ENCODE measurements around the gene PRDM1. TPM values are rescaled to one million over a fixed set of nuclear protein-coding genes. Genes with fewer than 3 reads are reported as not detected.

Gene PRDM1
- polyA plus RNA-seq, 1 of the 3 experiments (the other 2 are of a cell fraction), result 4.0 TPM

DNA sequence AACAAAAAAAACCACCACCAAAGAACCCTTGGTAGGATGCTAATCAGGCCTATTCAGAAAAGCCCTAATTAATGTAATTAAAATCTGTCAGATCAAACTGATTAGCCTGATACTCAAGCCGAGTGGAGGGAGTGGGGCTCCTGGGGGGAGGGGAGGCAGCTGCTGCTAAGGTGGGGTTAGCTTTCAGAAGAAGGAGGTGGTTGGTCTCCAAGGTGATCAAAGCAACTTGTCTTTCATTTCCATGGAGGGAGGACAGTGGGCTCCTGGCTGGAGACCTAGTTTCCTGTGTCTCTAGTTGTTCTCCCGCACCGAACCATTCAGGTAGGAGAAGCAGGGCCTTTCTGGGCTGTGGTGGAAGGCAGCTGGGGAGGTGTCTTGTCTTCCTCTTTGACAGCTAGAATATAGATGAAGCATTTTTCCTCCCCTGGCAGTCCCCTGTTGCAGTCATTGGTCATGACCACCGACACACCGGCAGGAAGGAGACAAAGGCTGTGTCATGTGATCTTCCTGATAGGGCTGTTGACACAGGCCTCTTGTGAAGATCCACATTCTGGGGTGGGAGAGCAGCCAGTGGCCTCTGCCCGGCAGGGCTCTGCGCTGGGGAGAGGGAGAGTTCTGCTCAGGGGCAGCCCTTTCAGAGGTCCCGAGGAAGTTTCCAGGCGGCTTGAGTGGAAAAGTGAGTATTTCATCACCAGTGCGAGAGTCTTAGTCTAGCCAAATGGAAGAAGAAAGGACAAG is 39.9 kb upstream of the PRDM1 start:
- Histone ChIP-seq H3K79me2 (ENCODE audit: insufficient read depth) (no peaks in the 10 kb centered on the region), H3K27me3 (ENCODE audit: insufficient read depth) (no peaks in the 10 kb centered on the region), H3K9me2 (no peaks in the 10 kb centered on the region), H3K36me3 (replicated peaks in 1 of 2; ENCODE audit: control insufficient read depth in 1 of 2, insufficient read depth in 2 of 2, low read length in 1 of 2) (no peaks in the 10 kb centered on the region), H2AFZ (ENCODE audit: low read depth) (no peak overlapping the region), H4K20me1 (ENCODE audit: insufficient read depth) (no peaks in the 10 kb centered on the region), H3K9me3 (no peaks in the 10 kb centered on the region), H3K4me1 (ENCODE audit: control insufficient read depth in 1 of 2, insufficient read depth in 2 of 2, low read depth in 1 of 2, low read length in 1 of 2) (peaks cover 0 to under 1% of the 10 kb centered on the region in 2 experiments; a peak in 1 of 4 replicates), H3K4me2 (no peak overlapping the region), H3K9ac (no peak overlapping the region), H3K4me3 (ENCODE audit: low read depth in 2 of 2, low read length in 1 of 2) (no peak overlapping the region), H3K27ac (ENCODE audit: low read depth in 2 of 2, low read length in 1 of 2) (no peak overlapping the region), H3F3A (replicated peaks; ENCODE audit: insufficient read depth) (peaks cover 1% of the 10 kb centered on the region)
- WGBS (ENCODE audit: low lambda C conversion rate), result 60% methylated on average over 8 of the region's 10 CpGs
- ChIA-PET POLR2A (no interaction called here), CTCF (interaction anchor here (1.2 kb wide), 1 partner anchor 55 kb away, joined by 3 read pairs; no protein-coding TSS in a partner anchor)
- DNase-seq, result no peak
- TF ChIP-seq RFX5 (IDR thresholded peaks at IDR 0.05; ENCODE audit: low read length) (no peak), SMC3 (IDR thresholded peaks at IDR 0.05; ENCODE audit: low read depth, low read length) (no peak), SIN3A (IDR thresholded peaks at IDR 0.05; ENCODE audit: borderline replicate concordance, low read depth, low read length) (no peak), FOXJ3 (CRISPR knock-in tag; IDR thresholded peaks at IDR 0.05) (no peak), TCF12 (IDR thresholded peaks at IDR 0.05) (no peak), ELF1 (IDR thresholded peaks at IDR 0.05) (no peak), YY1 (IDR thresholded peaks at IDR 0.05; ENCODE audit: low read depth) (no peak), RCOR1 (IDR thresholded peaks at IDR 0.05; ENCODE audit: low read length) (no peak), GATA2 (CRISPR knock-in tag; IDR thresholded peaks at IDR 0.05) (no peak)
- TF ChIP-seq, protein P1, sequence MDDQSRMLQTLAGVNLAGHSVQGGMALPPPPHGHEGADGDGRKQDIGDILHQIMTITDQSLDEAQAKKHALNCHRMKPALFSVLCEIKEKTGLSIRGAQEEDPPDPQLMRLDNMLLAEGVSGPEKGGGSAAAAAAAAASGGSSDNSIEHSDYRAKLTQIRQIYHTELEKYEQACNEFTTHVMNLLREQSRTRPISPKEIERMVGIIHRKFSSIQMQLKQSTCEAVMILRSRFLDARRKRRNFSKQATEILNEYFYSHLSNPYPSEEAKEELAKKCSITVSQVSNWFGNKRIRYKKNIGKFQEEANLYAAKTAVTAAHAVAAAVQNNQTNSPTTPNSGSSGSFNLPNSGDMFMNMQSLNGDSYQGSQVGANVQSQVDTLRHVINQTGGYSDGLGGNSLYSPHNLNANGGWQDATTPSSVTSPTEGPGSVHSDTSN (IDR thresholded peaks at IDR 0.05), result no peak
- TF ChIP-seq, protein P2, sequence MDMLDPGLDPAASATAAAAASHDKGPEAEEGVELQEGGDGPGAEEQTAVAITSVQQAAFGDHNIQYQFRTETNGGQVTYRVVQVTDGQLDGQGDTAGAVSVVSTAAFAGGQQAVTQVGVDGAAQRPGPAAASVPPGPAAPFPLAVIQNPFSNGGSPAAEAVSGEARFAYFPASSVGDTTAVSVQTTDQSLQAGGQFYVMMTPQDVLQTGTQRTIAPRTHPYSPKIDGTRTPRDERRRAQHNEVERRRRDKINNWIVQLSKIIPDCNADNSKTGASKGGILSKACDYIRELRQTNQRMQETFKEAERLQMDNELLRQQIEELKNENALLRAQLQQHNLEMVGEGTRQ (IDR thresholded peaks at IDR 0.05; ENCODE audit: borderline replicate concordance, low read depth, low read length), result no peak

DNA sequence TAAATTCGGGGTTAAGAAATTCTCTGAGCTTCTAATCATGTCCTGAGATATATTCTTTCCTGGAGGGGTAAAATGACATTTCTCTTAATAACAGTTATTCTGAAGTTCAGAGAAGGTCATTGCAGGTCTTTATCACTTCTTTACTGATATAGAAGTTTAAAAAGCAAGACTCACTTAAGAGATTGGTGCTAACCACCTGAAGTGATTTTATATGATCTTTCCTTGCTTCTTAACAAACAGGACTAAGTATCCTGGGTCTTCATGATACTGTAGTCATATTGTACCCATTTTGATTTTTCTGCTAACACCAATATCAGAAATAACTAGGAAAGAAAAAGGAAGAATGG is 39.3 kb upstream of the PRDM1 start:
- no peak overlapping the region for H3K4me3 ChIP-seq (ENCODE audit: low read depth in 2 of 2, low read length in 1 of 2)
- no peaks in the 10 kb centered on the region for H3K9me3 ChIP-seq
- POLR2A ChIA-PET, result no interaction called here
- no peaks in the 10 kb centered on the region for H3F3A ChIP-seq (replicated peaks; ENCODE audit: insufficient read depth)
- CTCF ChIA-PET, result interaction anchor here (1.2 kb wide), 1 partner anchor 56 kb away, joined by 3 read pairs; no protein-coding TSS in a partner anchor
- 24% methylated on average over 1 of the region's 1 CpG for WGBS (ENCODE audit: low lambda C conversion rate)
- TF ChIP-seq REST (IDR thresholded peaks at IDR 0.05; ENCODE audit: low read depth, low read length) (no peak), GATA2 (CRISPR knock-in tag; IDR thresholded peaks at IDR 0.05) (no peak)
- TF ChIP-seq, protein P2 (IDR thresholded peaks at IDR 0.05; ENCODE audit: borderline replicate concordance, low read depth, low read length), result no peak
- H2AFZ ChIP-seq (ENCODE audit: low read depth), result no peak overlapping the region
- H3K79me2 ChIP-seq (ENCODE audit: insufficient read depth), result no peaks in the 10 kb centered on the region
- no peak overlapping the region for H3K9ac ChIP-seq
- no peak overlapping the region for H3K4me2 ChIP-seq
- no peaks in the 10 kb centered on the region for H3K9me2 ChIP-seq
- H3K27me3 ChIP-seq (ENCODE audit: insufficient read depth), result no peaks in the 10 kb centered on the region
- no peak overlapping the region for H3K27ac ChIP-seq (ENCODE audit: low read depth in 2 of 2, low read length in 1 of 2)
- no peaks in the 10 kb centered on the region for H4K20me1 ChIP-seq (ENCODE audit: insufficient read depth)
- no peaks in the 10 kb centered on the region for H3K36me3 ChIP-seq (replicated peaks in 1 of 2; ENCODE audit: control insufficient read depth in 1 of 2, insufficient read depth in 2 of 2, low read length in 1 of 2)
- no peak for DNase-seq
- H3K4me1 ChIP-seq (ENCODE audit: control insufficient read depth in 1 of 2, insufficient read depth in 2 of 2, low read depth in 1 of 2, low read length in 1 of 2), result no peaks in the 10 kb centered on the region; a peak in 1 of 4 replicates

Measured in SK-N-SH (cell line).